Activated naive CD4-positive, alpha-beta T cell treated with anti-CD3 and anti-CD28 coated beads, Interleukin-2, amount 50 U/mL, for 72 hours (primary cell): ENCODE results near the gene RANBP17. TPM values are rescaled to one million over a fixed set of nuclear protein-coding genes. Genes with fewer than 3 reads are reported as not detected.
"Not testable (repeated sequence)": the region's sequence is repeated elsewhere in the genome, so short reads cannot be mapped to it uniquely, and the experiment has no call there.

Experiments used
- ATAC-seq, 2 donors: fragments of 150-1000 bp; cut with Tn5 transposase; 2 replicates each; pipeline ENCODE4 v1.10.0; 2021; ENCODE audit warnings: mild to moderate bottlenecking in 2 of 2, moderate library complexity in 2 of 2
- DNase-seq, 2 donors: peaks; one replicate each; pipeline ENCODE4 v3.0.0; 2021 to 2022; ENCODE audit warnings: low spot score in 2 of 2
- H3K27ac Mint-ChIP-seq, 2 donors: one replicate each; pipeline ENCODE4 v1.8.0; 2022; ENCODE audit warnings: mild to moderate bottlenecking in 2 of 2, mixed read lengths in 2 of 2
- H3K36me3 Mint-ChIP-seq, 2 donors: one replicate each; pipeline ENCODE4 v1.8.0; 2022; ENCODE audit warnings: mixed read lengths in 2 of 2
- H3K9me3 Mint-ChIP-seq, 2 donors: one replicate each; pipeline ENCODE4 v1.8.0; 2022; ENCODE audit warnings: mixed read lengths in 2 of 2
- total RNA-seq, 2 donors: library from RNA; stranded (reverse); gene quantifications; one replicate each; pipeline ENCODE4 v1.2.3, GENCODE V29; 2022

The RANBP17 gene
- total RNA-seq, 2 donors from 2014 or later, result not detected

DNA sequence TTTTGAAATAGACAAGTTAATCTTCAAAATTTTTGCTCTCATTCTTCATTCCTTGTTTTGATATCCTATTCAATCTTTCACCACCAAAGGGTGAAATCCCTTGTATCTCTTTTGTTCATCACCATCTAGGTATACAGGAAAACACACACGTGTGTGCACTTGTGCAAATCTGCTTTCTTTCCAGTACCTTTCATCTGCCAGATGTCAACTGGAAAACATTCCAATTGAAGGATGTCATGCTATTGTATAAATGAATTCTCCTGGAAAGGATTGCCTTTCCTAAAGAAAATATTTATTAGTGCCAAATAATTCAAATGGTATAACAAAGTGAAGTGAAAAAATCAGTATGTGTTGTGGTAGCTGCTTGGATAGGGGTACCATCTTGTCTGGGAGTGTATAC is 123.7 kb downstream of the RANBP17 start:
- Mint-ChIP-seq H3K27ac (no peak overlapping the region), H3K36me3 (peaks cover 0 to 12% of the 10 kb centered on the region in 2 donors), H3K9me3 (peaks cover 8 to 10% of the 10 kb centered on the region in 2 donors)
- ATAC-seq (no peak), DNase-seq (no peak)

- Mint-ChIP-seq H3K27ac (no peak overlapping the region), H3K36me3 (peaks cover 0 to 2% of the 10 kb centered on the region in 2 donors), H3K9me3 (peaks cover 2 to 3% of the 10 kb centered on the region in 2 donors)
- ATAC-seq, result no peak
- no peak for DNase-seq
Measured at GRCh38 chr5:170986598-170986997, 124.8 kb downstream of the RANBP17 start.

DNA sequence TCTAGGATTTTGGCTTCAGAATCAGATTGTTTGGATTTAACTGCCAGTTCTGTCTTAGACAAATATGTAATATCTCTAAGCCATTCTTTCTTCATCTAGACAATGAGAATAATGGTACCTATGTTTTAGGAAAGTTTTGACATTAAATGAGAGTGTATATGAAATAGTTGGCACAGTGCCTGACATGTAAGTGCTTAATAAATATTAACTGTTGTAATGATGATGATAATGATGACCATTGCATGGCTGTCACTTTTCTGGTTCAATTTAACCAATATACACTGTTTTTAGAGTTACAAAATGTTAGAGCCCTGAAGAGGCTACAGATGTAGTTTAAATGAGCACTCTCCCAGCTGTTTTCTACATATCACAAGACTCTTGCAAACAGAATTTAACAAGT is 131.7 kb downstream of the RANBP17 start:
- no peaks in the 10 kb centered on the region for H3K9me3 Mint-ChIP-seq
- DNase-seq (no peak), ATAC-seq (no peak)
- no peak overlapping the region for H3K27ac Mint-ChIP-seq
- no peaks in the 10 kb centered on the region for H3K36me3 Mint-ChIP-seq

- H3K36me3 Mint-ChIP-seq, result no peaks in the 10 kb centered on the region
- DNase-seq (no peak), ATAC-seq (no peak)
- H3K27ac Mint-ChIP-seq, result no peak overlapping the region
- peaks cover 9 to 18% of the 10 kb centered on the region in 2 donors for H3K9me3 Mint-ChIP-seq
Measured at GRCh38 chr5:171010086-171010485, 148.3 kb downstream of the RANBP17 start.

DNA sequence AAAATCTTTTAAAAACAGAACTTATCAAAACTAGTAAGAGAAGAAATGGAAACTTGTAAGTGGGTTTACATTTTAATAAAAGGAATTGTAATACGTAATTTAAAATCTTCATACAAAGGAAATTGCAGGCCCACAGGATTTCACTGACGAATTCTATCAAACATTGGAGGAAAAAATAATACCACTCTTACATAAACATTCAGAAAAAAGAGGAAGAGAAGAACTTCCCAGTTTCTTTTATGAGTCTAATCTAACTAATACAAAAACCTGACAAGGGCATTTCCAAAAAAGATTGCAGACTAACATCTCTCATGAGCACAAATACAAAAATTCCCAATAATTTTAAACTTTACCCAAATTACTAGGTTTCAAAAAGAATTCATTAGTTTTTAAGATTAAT is 149.0 kb downstream of the RANBP17 start:
- DNase-seq, result no peak
- peaks cover 9 to 18% of the 10 kb centered on the region in 2 donors for H3K9me3 Mint-ChIP-seq
- H3K27ac Mint-ChIP-seq, result no peak overlapping the region
- no peak for ATAC-seq
- H3K36me3 Mint-ChIP-seq, result no peaks in the 10 kb centered on the region

- H3K27ac Mint-ChIP-seq, result no peak overlapping the region
- no peaks in the 10 kb centered on the region for H3K36me3 Mint-ChIP-seq
- ATAC-seq (no peak), DNase-seq (no peak)
- peaks cover 5% of the 10 kb centered on the region in 2 donors for H3K9me3 Mint-ChIP-seq
Measured at GRCh38 chr5:171023508-171023907, 161.7 kb downstream of the RANBP17 start.

DNA sequence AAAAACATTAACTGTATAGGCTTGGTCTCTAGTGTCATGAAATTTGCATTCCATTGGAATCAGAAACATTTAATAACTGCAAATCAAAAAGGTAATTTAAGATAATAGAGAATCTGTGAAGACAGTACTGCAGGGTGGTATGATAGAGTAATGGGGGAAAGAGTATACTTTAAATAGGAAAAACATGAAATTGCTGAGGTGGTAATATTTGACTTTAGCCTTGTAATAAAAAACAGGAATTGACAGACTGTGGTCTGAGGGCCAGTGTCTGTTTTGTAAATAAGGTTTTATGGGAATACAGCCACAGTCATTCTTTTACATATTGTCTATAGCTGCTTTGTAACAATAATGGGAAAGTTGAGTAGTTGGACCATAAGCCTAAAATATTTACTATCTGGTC is 162.3 kb downstream of the RANBP17 start:
- Mint-ChIP-seq H3K9me3 (peaks cover 2 to 5% of the 10 kb centered on the region in 2 donors), H3K27ac (no peak overlapping the region), H3K36me3 (no peaks in the 10 kb centered on the region)
- ATAC-seq, result no peak
- no peak for DNase-seq

- Mint-ChIP-seq H3K27ac (no peak overlapping the region), H3K36me3 (no peaks in the 10 kb centered on the region), H3K9me3 (peaks cover 0 to 5% of the 10 kb centered on the region in 2 donors)
- no peak for DNase-seq
- no peak for ATAC-seq
Measured at GRCh38 chr5:171029401-171029800, 167.6 kb downstream of the RANBP17 start.

DNA sequence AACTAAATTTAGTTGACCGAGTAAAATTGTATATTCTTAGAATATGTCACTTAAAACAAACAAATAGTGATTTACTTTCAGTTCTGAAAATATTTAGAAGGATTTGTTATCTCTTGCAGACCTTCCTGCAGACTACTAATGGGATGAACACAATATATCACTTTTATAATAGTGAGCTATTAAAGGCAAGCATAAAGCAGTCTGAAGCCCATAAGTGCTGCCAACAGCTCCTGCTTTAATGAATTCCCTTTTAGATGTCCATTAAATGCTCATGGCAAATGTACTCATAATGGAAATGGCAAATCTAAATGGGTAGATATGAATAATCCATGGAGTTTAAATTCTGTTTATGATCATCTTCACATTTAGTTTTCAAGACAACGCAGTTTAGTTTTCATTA is 170.2 kb downstream of the RANBP17 start:
- ATAC-seq, result no peak
- H3K9me3 Mint-ChIP-seq, result no peaks in the 10 kb centered on the region

GRCh38 chr5:171032435-171032973 is 170.7 kb downstream of the RANBP17 start:
- Mint-ChIP-seq H3K36me3 (no peaks in the 10 kb centered on the region), H3K9me3 (no peaks in the 10 kb centered on the region), H3K27ac (no peak overlapping the region)
- ATAC-seq (no peak), DNase-seq (no peak)

More for the DNA sequence above, 170.2 kb downstream of the RANBP17 start:
- no peak for DNase-seq
- Mint-ChIP-seq H3K27ac (no peak overlapping the region), H3K36me3 (no peaks in the 10 kb centered on the region)

DNA sequence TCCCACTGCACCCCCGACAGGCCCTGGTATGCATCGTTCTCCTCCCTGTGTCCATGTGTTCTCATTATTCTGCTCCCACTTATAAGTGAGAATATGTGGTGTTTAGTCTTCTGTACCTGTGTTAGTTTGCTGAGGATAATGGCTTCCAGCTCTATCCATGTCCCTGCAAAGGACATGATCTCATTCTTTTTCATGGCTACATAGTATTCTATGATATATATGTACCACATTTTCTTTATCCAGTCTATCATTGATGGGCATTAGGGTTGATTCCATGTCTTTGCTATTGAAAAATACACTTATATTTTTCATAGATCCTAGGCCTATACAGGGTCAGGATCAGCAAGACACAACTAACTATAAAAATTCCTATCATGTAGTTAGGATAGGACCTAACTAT is 180.1 kb downstream of the RANBP17 start:
- H3K36me3 Mint-ChIP-seq, ATAC-seq, DNase-seq, H3K27ac Mint-ChIP-seq, H3K9me3 Mint-ChIP-seq: not testable (repeated sequence)

GRCh38 chr5:171050916-171051315 is 189.1 kb downstream of the RANBP17 start:
- H3K9me3 Mint-ChIP-seq, result peaks cover 9 to 10% of the 10 kb centered on the region in 2 donors
- H3K27ac Mint-ChIP-seq, result no peak overlapping the region
- no peaks in the 10 kb centered on the region for H3K36me3 Mint-ChIP-seq
- ATAC-seq, result no peak
- DNase-seq, result no peak

DNA sequence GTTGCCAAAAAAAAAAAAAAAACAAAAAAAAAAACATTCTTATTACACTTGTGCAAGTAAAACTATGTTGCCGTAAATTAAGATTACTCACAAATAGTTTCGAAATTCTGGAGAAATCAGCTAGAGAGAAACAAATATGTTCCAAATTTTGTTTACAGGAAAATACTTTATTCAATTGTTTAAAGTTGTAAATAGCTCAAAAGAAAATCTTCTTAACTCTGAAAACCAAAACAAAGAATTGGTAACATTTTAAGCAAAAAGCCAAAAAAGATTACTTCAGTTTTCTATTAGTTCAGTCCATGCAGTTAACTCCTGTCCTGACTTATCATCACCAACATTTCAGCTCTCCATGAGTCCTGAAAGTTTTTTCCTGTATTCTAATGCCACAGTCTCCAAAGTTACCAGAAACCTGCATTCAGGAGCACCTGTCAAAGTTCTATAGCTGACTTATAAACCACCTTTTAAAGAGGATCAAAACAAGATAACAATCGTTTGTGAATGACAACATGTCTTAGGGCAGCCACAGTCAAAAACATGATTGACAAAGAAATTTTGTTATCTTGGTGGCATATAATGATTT is 194.1 kb downstream of the RANBP17 start:
- DNase-seq (no peak), ATAC-seq (no peak)
- no peak overlapping the region for H3K27ac Mint-ChIP-seq
- peaks cover 6 to 15% of the 10 kb centered on the region in 2 donors for H3K9me3 Mint-ChIP-seq
- H3K36me3 Mint-ChIP-seq, result no peaks in the 10 kb centered on the region

- Mint-ChIP-seq H3K27ac (no peak overlapping the region), H3K9me3 (peaks cover 15 to 36% of the 10 kb centered on the region in 2 donors), H3K36me3 (peaks cover 0 to 28% of the 10 kb centered on the region in 2 donors)
- ATAC-seq (no peak), DNase-seq (no peak)
Measured at GRCh38 chr5:171067540-171068130, 205.8 kb downstream of the RANBP17 start.

GRCh38 chr5:171074747-171075146 is 212.9 kb downstream of the RANBP17 start:
- ATAC-seq (no peak), DNase-seq (no peak)
- Mint-ChIP-seq H3K27ac (no peak overlapping the region), H3K36me3 (no peaks in the 10 kb centered on the region), H3K9me3 (peaks cover 6 to 9% of the 10 kb centered on the region in 2 donors)

DNA sequence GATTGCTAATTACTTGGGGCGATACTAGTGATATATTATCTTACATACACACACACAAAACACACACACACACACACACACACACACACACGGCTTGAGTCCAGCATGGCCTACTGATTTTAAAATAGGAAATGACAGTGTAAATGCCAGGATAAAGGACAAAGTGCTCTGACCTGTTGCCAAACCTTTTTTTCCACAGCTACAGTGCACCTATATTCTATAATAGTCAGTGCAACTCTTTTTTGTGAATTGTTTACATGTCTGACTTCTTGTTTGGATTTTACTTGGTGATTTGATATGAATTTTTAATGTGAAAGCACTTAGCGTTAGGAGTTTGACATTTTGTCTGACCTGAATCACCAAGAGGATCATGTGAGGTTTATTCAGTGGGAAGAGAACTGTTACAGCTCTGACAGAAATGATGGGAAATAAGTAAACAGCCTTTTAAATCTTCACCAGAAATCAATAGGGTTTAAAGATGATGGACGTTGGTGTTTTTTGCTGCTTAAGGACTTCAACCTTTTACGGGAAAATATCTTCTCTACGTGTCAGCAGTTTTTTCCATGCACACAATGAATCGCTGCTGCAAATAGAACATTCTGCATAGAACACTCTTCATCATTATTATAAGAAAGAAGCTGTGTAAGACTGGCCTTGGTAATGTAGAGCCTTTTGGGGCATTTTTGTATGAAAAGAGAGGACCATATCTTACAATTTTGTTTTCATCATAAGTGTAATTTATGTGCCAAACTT is 218.5 kb downstream of the RANBP17 start:
- H3K9me3 Mint-ChIP-seq, result peaks cover 0 to 4% of the 10 kb centered on the region in 2 donors
- H3K27ac Mint-ChIP-seq, result no peak overlapping the region
- H3K36me3 Mint-ChIP-seq, result no peaks in the 10 kb centered on the region
- DNase-seq (no peak), ATAC-seq (no peak)

DNA sequence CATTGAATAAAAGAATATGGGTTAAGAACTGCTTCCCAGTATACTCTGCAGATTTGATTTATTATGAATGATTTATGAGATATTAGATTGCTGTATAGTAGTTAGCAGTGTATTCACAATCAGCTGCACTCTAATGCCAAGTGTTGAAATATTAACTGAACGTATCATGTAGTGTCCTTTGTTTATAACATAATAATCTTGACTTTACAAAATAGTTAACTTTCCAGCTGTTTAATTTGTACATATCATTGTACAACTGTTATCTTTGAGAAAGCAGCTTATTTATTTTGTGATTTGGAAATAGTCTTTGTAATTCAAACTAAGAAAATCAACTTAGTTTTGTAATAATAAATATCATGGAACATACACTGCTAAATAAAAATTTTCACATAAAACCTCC is 219.5 kb downstream of the RANBP17 start:
- no peaks in the 10 kb centered on the region for H3K36me3 Mint-ChIP-seq
- H3K27ac Mint-ChIP-seq, result no peak overlapping the region
- ATAC-seq (no peak), DNase-seq (no peak)
- peaks cover 0 to 4% of the 10 kb centered on the region in 2 donors for H3K9me3 Mint-ChIP-seq
